HepG2 (cell line): ENCODE measurements around the gene MMP23B. TPM values are rescaled to one million over a fixed set of nuclear protein-coding genes. Genes with fewer than 3 reads are reported as not detected.

Experiments
- CBX2 ChIP-seq, 2 experiments: fragments of 200-600 bp in 1 of 2; sonication (generic); formaldehyde crosslinking in 1 of 2; IDR thresholded peaks; 2 replicates each; pipeline versions ENCODE4 v1.7.0 to v1.8.1; 2018 to 2022; ENCODE audit warnings: low read depth in 2 of 2, low read length in 1 of 2, mild to moderate bottlenecking in 1 of 2, missing genetic modification reagents in 1 of 2
- CREB1 ChIP-seq, 2 experiments: fragments of 450-650 bp in 1 of 2; IDR thresholded peaks; 2 replicates each; pipeline ENCODE4 v1.6.1; 2016 to 2017; ENCODE audit warnings: control low read depth in 1 of 2, mild to moderate bottlenecking in 1 of 2, missing compliant biosample characterization in 1 of 2, missing genetic modification characterization in 1 of 2
- E2F2 ChIP-seq: sonication (generic); formaldehyde crosslinking; IDR thresholded peaks from 2 replicates; pipeline ENCODE4 v1.4.0; 2020; ENCODE audit warnings: missing genetic modification reagents, borderline replicate concordance
- KAT8 ChIP-seq: IDR thresholded peaks from 2 replicates; pipeline ENCODE4 v1.6.1; 2016; ENCODE audit warnings: missing genetic modification reagents, missing compliant biosample characterization
- NAIF1 ChIP-seq: sonication (generic); formaldehyde crosslinking; IDR thresholded peaks from 2 replicates; pipeline ENCODE4 v1.5.0; 2020; ENCODE audit warnings: mild to moderate bottlenecking, missing genetic modification reagents, borderline replicate concordance
- NFE2L2 ChIP-seq: fragments of 150-350 bp; IDR thresholded peaks from 2 replicates; pipeline ENCODE4 v1.6.1; 2014; ENCODE audit warnings: low read length
- PREB ChIP-seq: sonication (generic); formaldehyde crosslinking; IDR thresholded peaks from 2 replicates; pipeline ENCODE4 v1.4.0; 2020; ENCODE audit warnings: missing genetic modification reagents
- ZBTB8A ChIP-seq: sonication (generic); formaldehyde crosslinking; IDR thresholded peaks from 2 replicates; pipeline ENCODE4 v1.4.0; 2020; ENCODE audit warnings: mild to moderate bottlenecking, low read depth, missing genetic modification reagents, borderline replicate concordance
- ZC3H4 ChIP-seq: sonication (generic); formaldehyde crosslinking; IDR thresholded peaks from 2 replicates; pipeline ENCODE4 v1.4.0; 2020; ENCODE audit warnings: missing genetic modification reagents, borderline replicate concordance
- ZNF264 ChIP-seq: sonication (generic); formaldehyde crosslinking; IDR thresholded peaks from 2 replicates; pipeline ENCODE4 v1.4.0; 2020; ENCODE audit warnings: missing genetic modification reagents
- ZNF468 ChIP-seq: sonication (generic); formaldehyde crosslinking; IDR thresholded peaks from 2 replicates; pipeline ENCODE4 v1.8.0; 2022; ENCODE audit warnings: mild to moderate bottlenecking, moderate library complexity, missing genetic modification reagents
- ZSCAN25 ChIP-seq: sonication (generic); formaldehyde crosslinking; IDR thresholded peaks from 2 replicates; pipeline ENCODE4 v1.8.0; 2022; ENCODE audit warnings: mild to moderate bottlenecking, missing genetic modification reagents
- polyA plus RNA-seq, 8 experiments: library from polyadenylated mRNA; depleted of rRNA in 3 of 8; stranded (reverse) in 7 of 8; unstranded in 1 of 8; fragments of >200 nt; fragmentation: Illumina TruSeq in 4 of 8; extraction: Trizol in 4 of 8; gene quantifications; 2 replicates each; pipeline versions ENCODE4 v1.2.1 to v1.2.3, GENCODE V29; 2011 to 2016; ENCODE audit warnings: low read depth in 4 of 8, missing spikeins in 1 of 8, mixed read lengths in 1 of 8; ENCODE audit not compliant: insufficient read depth in 1 of 8
- total RNA-seq, 5 experiments: library from RNA; depleted of rRNA; stranded (reverse); fragments of >200 nt; fragmentation: Illumina TruSeq; extraction: Trizol; gene quantifications; 2 replicates each; pipeline ENCODE4 v1.2.3, GENCODE V29; 2016; ENCODE audit warnings: low read depth in 1 of 5
- TF ChIP-seq, protein P1 (sequence below): sonication (generic); formaldehyde crosslinking; IDR thresholded peaks from 2 replicates; pipeline ENCODE4 v1.9.0; 2022; ENCODE audit warnings: missing genetic modification reagents, mild to moderate bottlenecking, borderline replicate concordance
- TF ChIP-seq, protein P2 (sequence below): sonication (generic); formaldehyde crosslinking; IDR thresholded peaks from 2 replicates; pipeline ENCODE4 v1.4.0; 2020; ENCODE audit warnings: missing genetic modification reagents
- TF ChIP-seq, protein P3 (sequence below): sonication (generic); formaldehyde crosslinking; IDR thresholded peaks from 2 replicates; pipeline ENCODE4 v1.4.0; 2020; ENCODE audit warnings: mild to moderate bottlenecking, missing genetic modification reagents
- TF ChIP-seq, protein P4 (sequence below): sonication (generic); formaldehyde crosslinking; IDR thresholded peaks from 2 replicates; pipeline ENCODE4 v1.4.0; 2020; ENCODE audit warnings: missing genetic modification reagents

The MMP23B gene
- total and polyA plus RNA-seq, 2 of the 13 experiments (the other 11 are each of a cell fraction or from before 2014, with no cell fraction given): 0.61 to 0.75 TPM

DNA sequence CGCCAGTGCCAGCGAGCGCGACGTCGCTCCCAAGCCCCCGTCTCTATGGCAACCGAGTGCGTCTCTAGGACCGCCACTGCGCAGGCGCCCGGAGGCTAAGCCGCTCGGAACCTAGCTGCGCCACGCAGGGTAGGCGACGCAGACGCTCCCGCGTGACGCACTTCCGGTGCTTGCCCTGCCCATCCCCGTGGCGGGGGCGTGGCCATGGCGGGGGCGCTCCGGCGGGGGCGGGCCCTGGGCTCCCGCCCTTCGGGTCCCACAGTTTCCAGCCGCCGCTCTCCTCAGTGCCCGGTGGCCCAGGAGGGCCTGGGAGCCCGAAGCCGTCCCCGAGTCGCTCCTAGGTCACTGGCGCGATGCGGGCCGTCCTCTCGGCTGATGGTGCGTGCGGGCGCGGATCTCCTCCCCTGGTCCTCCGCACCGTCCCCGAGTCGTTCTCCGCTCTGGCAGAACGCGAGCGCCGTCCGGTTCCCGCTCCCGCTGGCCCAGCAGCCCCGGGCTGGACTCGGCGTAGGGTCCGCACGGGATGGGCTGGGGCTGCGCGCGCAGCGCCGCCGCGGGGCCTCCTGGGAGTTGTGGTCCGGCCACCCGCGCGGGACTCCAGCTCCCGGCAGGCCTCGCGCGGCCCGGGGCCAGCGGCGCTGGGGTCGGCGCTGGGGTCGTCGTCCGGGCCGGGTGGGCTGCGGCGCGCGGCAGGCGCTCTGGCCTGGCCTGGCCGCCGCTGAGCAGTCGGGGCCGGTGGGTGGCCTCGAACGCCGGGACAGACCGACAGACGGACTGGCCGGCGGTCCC is 16.5 kb upstream of the MMP23B start, which contains the start of gene MIB2 (continued):
- TF ChIP-seq, protein P1, sequence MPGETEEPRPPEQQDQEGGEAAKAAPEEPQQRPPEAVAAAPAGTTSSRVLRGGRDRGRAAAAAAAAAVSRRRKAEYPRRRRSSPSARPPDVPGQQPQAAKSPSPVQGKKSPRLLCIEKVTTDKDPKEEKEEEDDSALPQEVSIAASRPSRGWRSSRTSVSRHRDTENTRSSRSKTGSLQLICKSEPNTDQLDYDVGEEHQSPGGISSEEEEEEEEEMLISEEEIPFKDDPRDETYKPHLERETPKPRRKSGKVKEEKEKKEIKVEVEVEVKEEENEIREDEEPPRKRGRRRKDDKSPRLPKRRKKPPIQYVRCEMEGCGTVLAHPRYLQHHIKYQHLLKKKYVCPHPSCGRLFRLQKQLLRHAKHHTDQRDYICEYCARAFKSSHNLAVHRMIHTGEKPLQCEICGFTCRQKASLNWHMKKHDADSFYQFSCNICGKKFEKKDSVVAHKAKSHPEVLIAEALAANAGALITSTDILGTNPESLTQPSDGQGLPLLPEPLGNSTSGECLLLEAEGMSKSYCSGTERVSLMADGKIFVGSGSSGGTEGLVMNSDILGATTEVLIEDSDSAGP (CRISPR knock-in tag): peak; percentile 84; the same call in 1 of the 2 replicates
- TF ChIP-seq NAIF1 (CRISPR knock-in tag) (peak; percentile 57; the same call in 1 of the 2 replicates), ZNF264 (CRISPR knock-in tag) (0 out of 2 replicates have a peak, but pooled peaks have one; percentile 31), E2F2 (no peak), CREB1 (IDR thresholded peaks at IDR 0.05) (peak; percentile 98), CREB1 (CRISPR knock-in tag; IDR thresholded peaks at IDR 0.05) (peak; percentile 93), ZBTB8A (CRISPR knock-in tag) (no peak), NFE2L2 (no peak), KAT8 (CRISPR knock-in tag) (peak; percentile 89), ZC3H4 (CRISPR knock-in tag) (no peak), ZNF468 (CRISPR knock-in tag) (peak; percentile 88; the same call in 1 of the 2 replicates), ZSCAN25 (CRISPR knock-in tag) (no peak), CBX2 (IDR thresholded peaks at IDR 0.05; ENCODE audit: low read depth, low read length) (no peak), CBX2 (CRISPR knock-in tag; IDR thresholded peaks at IDR 0.05; ENCODE audit: low read depth) (no peak), PREB (CRISPR knock-in tag) (no peak)
- TF ChIP-seq, protein P2, sequence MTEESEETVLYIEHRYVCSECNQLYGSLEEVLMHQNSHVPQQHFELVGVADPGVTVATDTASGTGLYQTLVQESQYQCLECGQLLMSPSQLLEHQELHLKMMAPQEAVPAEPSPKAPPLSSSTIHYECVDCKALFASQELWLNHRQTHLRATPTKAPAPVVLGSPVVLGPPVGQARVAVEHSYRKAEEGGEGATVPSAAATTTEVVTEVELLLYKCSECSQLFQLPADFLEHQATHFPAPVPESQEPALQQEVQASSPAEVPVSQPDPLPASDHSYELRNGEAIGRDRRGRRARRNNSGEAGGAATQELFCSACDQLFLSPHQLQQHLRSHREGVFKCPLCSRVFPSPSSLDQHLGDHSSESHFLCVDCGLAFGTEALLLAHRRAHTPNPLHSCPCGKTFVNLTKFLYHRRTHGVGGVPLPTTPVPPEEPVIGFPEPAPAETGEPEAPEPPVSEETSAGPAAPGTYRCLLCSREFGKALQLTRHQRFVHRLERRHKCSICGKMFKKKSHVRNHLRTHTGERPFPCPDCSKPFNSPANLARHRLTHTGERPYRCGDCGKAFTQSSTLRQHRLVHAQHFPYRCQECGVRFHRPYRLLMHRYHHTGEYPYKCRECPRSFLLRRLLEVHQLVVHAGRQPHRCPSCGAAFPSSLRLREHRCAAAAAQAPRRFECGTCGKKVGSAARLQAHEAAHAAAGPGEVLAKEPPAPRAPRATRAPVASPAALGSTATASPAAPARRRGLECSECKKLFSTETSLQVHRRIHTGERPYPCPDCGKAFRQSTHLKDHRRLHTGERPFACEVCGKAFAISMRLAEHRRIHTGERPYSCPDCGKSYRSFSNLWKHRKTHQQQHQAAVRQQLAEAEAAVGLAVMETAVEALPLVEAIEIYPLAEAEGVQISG (CRISPR knock-in tag): peak; percentile 79
- TF ChIP-seq, protein P3, sequence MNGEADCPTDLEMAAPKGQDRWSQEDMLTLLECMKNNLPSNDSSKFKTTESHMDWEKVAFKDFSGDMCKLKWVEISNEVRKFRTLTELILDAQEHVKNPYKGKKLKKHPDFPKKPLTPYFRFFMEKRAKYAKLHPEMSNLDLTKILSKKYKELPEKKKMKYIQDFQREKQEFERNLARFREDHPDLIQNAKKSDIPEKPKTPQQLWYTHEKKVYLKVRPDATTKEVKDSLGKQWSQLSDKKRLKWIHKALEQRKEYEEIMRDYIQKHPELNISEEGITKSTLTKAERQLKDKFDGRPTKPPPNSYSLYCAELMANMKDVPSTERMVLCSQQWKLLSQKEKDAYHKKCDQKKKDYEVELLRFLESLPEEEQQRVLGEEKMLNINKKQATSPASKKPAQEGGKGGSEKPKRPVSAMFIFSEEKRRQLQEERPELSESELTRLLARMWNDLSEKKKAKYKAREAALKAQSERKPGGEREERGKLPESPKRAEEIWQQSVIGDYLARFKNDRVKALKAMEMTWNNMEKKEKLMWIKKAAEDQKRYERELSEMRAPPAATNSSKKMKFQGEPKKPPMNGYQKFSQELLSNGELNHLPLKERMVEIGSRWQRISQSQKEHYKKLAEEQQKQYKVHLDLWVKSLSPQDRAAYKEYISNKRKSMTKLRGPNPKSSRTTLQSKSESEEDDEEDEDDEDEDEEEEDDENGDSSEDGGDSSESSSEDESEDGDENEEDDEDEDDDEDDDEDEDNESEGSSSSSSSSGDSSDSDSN: peak; percentile 69
- TF ChIP-seq, protein P4, sequence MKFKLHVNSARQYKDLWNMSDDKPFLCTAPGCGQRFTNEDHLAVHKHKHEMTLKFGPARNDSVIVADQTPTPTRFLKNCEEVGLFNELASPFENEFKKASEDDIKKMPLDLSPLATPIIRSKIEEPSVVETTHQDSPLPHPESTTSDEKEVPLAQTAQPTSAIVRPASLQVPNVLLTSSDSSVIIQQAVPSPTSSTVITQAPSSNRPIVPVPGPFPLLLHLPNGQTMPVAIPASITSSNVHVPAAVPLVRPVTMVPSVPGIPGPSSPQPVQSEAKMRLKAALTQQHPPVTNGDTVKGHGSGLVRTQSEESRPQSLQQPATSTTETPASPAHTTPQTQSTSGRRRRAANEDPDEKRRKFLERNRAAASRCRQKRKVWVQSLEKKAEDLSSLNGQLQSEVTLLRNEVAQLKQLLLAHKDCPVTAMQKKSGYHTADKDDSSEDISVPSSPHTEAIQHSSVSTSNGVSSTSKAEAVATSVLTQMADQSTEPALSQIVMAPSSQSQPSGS: peak; percentile 51; the same call in 1 of the 2 replicates
